HG03135 (cell line): Measurements from ENCODE around the gene TBX3.

ENCODE experiments used
- ATAC-seq: cut with Tn5 transposase; IDR thresholded peaks from one replicate; pipeline ENCODE4 v1.9.1; 2021; ENCODE audit warnings: mild to moderate bottlenecking, moderate library complexity; ENCODE audit not compliant: unreplicated experiment

TBX3 gene

DNA sequence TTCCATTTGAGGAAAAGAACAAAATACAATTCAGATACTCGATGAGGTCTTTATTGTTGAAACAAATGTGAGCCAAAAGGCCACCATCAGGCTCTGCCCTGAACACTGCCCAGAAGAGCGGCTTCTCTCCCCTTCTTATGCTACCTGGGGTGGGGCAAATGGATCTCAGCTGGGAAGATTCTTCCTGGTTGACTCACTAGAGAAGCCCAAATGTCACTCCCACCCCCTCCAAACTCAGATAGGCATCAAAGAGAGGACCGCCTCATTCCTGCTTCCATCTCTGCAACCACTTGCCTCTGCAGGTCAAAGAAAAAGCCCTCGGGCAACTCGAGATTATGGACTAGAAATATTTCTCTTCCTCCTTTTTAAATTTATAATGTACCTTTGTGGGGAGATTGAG lies 55.8 kb downstream of the TBX3 start:
- ATAC-seq: no peak

GRCh38 chr12:114627393-114627792 lies 56.6 kb downstream of the TBX3 start:
- no peak for ATAC-seq

DNA sequence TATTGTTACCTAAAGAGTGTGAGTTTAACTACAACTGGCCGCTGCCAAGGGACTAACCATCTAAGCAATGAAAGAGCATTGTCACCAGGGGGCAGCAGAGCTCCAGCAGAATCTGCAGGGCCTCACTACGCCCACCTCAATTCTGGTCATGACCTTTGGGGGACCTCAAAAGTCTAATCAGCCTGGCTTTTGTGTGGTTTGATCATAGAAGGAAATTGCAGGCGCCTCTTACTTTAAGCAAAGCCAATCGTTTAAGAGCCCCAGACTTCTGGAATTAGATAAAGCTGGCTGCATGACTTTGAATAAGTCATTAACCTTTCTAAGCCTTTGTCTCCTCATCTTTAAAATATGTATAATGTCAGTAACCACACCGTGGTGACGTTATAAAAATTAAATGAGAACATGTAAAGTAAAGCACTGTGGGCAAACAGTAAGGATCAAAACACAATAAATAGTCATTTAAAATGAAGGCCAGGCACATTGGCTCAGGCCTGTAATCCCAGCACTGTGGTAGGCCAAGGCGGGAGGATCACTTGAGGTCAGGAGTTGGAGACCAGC lies 58.6 kb downstream of the TBX3 start:
- no peak for ATAC-seq

DNA sequence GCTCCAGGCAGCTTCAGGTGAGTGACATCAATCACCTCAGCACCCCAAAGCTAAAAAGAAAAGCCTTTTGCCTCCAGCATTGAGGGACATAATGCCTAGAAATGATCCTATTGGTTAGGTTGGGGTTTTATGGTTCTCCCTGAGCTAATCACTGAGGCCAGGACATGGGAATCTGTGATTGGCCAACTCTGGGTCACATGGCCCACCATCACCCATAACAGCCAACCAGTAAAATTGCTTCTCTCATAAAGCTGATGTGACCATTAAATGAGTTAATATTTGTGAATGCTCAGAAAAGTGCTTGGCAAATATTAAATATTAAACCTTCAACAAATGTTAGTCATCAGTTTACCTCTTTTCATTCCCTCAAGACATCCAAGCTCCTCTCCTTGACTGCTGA lies 60.2 kb downstream of the TBX3 start:
- ATAC-seq: no peak
